Rectal smooth muscle tissue (tissue), 1 donor: ENCODE measurements around the gene ATG4D.
A peak's percentile ranks its signal among the peaks of the same experiment; 100 is the strongest.

Experiments
- H3K27ac ChIP-seq: one replicate; pipeline ENCODE4 v1.7.0; 2013; ENCODE audit warnings: low read depth, low read length, inconsistent platforms
- H3K27me3 ChIP-seq: one replicate; pipeline ENCODE4 v1.7.0; 2013; ENCODE audit warnings: low read length; ENCODE audit not compliant: control insufficient read depth, insufficient read depth
- H3K36me3 ChIP-seq: one replicate; pipeline ENCODE4 v1.7.0; 2013; ENCODE audit warnings: low read length; ENCODE audit not compliant: control insufficient read depth, insufficient read depth
- H3K4me1 ChIP-seq: one replicate; pipeline ENCODE4 v1.7.0; 2013; ENCODE audit warnings: low read length; ENCODE audit not compliant: control insufficient read depth, insufficient read depth
- H3K4me3 ChIP-seq: one replicate; pipeline ENCODE4 v1.7.0; 2013; ENCODE audit warnings: low read length
- H3K9ac ChIP-seq: one replicate; pipeline ENCODE4 v1.7.0; 2013; ENCODE audit warnings: low read length

The ATG4D gene

GRCh38 chr19:10577951-10578350 is 34.2 kb downstream of the ATG4D start:
- H3K36me3 ChIP-seq, result no peaks in the 10 kb centered on the region
- H3K27me3 ChIP-seq, result no peaks in the 10 kb centered on the region
- no peak overlapping the region for H3K27ac ChIP-seq
- H3K9ac ChIP-seq, result no peak overlapping the region
- no peaks in the 10 kb centered on the region for H3K4me1 ChIP-seq
- no peak overlapping the region for H3K4me3 ChIP-seq

DNA sequence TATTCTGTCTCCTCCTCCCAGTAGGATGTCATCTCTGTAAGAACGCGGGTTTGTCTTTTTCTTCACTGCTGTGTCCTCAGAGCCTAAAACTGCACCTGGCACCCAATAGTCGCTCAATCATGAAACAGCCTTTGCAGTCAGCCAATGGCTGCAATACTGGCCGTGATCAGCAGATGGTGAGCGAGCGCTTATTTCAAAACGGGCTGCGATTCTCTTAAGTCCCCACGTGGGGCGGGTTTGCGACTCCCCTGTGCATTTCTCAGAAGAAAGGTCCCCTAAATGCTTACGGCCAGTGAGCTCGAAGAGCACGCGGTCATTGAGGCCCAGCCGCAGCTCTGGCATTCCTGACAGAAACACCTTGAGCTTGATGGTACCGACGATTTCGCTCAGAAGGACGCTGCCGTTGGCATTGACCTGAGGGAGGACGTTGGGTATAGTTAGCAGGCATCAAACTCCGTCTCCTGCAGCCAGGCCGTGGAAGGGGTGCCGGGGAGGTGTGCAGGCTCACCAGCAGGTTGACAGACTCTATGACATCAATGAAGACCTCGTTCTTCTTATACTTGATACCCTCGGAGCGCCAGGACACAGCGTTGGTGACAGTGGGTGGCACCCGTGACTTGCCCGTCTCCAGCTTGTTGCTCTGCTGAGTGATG is 37.4 kb downstream of the ATG4D start:
- peak overlapping the region; percentile 14 for H3K9ac ChIP-seq
- H3K27me3 ChIP-seq, result no peaks in the 10 kb centered on the region
- H3K27ac ChIP-seq, result no peak overlapping the region
- no peaks in the 10 kb centered on the region for H3K36me3 ChIP-seq
- no peaks in the 10 kb centered on the region for H3K4me1 ChIP-seq
- H3K4me3 ChIP-seq, result no peak overlapping the region

DNA sequence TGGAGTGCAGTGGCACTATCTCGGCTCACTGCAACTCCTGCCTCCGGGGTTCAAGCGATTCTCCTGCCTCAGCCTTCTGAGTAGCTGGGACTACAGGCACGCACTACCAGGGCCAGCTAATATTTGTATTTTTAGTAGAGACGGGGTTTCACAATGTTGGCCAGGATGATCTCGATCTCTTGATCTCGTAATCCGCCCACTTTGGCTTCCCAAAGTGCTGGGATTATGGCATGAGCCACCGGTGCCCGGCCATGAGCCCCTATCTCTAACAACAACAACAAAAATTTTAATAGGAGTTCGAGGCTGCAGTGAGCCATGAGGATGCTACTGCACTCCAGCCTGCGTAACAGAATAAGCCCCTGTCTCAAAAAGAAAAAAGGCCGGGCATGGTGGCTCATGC is 38.4 kb downstream of the ATG4D start:
- Histone ChIP-seq H3K36me3 (no peaks in the 10 kb centered on the region), H3K27ac (no peak overlapping the region)

DNA sequence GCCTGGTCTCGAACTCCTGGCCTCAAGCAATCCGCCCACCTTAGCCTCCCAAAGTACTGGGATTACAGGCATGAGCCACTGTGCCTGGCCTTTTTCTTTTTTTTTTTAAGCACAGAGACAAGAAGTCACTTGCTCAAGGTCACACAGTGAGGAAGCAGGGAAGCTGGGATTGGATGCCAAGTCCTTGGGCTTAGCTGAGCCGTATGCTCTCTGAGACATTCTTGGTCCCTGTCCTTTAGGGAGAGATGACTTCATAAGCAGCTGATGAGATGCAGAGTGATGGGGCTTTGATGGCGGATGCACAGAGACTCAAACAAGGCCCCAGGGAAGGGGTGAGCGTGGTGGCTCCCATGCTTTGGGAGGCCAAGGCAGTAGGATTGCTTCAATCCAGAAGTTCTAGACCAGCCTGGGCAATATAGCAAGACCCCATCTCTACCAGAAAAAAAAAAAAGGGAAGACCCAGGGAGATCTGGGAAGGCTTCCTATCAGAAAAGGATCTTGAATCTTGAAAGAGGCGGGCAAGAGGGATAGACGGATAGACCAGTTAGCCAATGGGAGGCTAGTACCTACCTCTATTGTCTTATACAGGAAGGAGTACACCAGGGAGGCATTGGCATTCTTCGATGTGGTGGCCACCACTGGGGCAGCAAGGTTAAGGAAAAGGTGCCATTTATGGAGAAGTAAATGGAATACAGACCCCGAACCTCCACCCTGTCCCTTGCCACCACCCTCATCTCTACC is 39.5 kb downstream of the ATG4D start:
- Histone ChIP-seq H3K4me1 (no peaks in the 10 kb centered on the region), H3K9ac (no peak overlapping the region), H3K36me3 (no peaks in the 10 kb centered on the region)

More for the DNA sequence above, 38.4 kb downstream of the ATG4D start:
- Histone ChIP-seq H3K27me3 (peaks cover 3% of the 10 kb centered on the region), H3K4me3 (no peak overlapping the region), H3K9ac (no peak overlapping the region), H3K4me1 (no peaks in the 10 kb centered on the region)

GRCh38 chr19:10586396-10586795 is 42.7 kb downstream of the ATG4D start:
- H3K27ac ChIP-seq, result no peak overlapping the region
- H3K36me3 ChIP-seq, result no peaks in the 10 kb centered on the region
- no peak overlapping the region for H3K9ac ChIP-seq
- H3K4me1 ChIP-seq, result no peaks in the 10 kb centered on the region
- peak overlapping the region; percentile 67 for H3K4me3 ChIP-seq
- peaks cover 5% of the 10 kb centered on the region for H3K27me3 ChIP-seq

More for the DNA sequence above, 39.5 kb downstream of the ATG4D start:
- no peak overlapping the region for H3K27ac ChIP-seq
- H3K27me3 ChIP-seq, result peaks cover 5% of the 10 kb centered on the region
- H3K4me3 ChIP-seq, result no peak overlapping the region

DNA sequence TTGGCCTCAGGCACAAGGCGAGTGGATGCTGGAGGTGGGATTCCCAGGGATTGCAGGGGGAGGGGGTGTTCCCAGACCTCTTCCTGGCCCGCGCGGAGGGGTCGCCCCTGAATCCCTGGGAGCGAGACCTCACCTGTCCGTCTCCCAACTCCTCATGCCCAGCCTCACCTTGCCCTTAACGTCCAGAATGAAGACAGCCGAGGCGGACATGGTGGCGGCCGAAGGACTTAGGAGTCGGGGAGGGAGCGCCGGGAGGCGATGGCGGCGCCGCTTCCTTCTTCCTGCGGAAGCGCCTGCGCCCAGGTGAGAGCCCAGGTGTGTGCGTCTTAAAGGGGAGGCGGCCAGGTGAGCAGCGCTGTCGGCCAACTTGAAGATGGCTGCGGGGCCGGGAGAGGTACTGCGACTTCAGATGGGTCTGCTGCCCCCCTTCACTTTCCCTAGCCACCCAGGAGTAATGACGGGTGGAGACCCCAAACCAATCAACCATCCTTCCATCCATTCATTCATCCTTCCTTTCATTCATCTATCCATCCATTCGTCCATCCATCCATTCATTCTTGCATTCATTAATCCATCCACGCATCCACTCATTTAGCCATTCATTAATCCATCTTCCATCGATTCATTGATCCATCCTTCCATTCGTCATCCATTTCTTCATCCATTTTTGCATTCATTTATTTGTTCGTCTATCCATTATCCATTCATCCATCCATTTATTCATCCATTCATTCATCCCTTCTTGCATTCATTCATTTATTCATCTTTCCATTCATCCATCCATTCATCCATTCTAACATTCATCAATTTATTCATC is 43.5 kb downstream of the ATG4D start, which contains the start of gene AP1M2:
TSS of gene AP1M2 (minus strand) at position 291 of the 817 bp plus-strand sequence. CDS start at position 210, 81 bp downstream.
- Histone ChIP-seq H3K36me3 (no peaks in the 10 kb centered on the region), H3K9ac (no peak within 1 kb of the TSS), H3K27me3 (peaks cover 5% of the 10 kb centered on the region), H3K4me3 (peak within 1 kb of the TSS; percentile 67), H3K27ac (no peak within 1 kb of the TSS), H3K4me1 (no peaks in the 10 kb centered on the region)

GRCh38 chr19:10587839-10588150 is 44.1 kb downstream of the ATG4D start:
- Histone ChIP-seq H3K36me3 (no peaks in the 10 kb centered on the region), H3K27me3 (peaks cover 5% of the 10 kb centered on the region), H3K4me3 (no peak overlapping the region), H3K4me1 (no peaks in the 10 kb centered on the region), H3K27ac (no peak overlapping the region), H3K9ac (no peak overlapping the region)

DNA sequence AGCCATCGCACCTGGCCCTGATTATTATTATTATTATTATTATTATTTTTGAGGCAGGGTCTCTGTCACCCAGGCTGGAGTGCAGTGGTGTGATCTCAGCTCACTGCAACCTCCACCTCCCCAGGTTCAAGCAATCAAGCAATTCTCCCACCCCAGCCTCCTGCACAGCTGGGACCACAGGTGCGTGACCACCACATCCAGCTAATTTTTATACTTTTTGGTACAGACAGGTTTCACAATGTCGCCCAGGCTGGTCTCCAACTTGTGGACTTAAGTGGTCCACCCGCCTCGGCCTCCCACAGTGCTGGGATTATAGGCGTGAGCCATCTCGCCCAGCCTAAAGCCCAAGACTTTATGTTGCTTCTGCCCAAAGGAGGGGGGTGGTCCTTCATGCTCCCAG is 49.4 kb downstream of the ATG4D start:
- Histone ChIP-seq H3K27ac (no peak overlapping the region), H3K36me3 (no peaks in the 10 kb centered on the region), H3K9ac (no peak overlapping the region), H3K4me3 (no peak overlapping the region), H3K27me3 (no peaks in the 10 kb centered on the region), H3K4me1 (no peaks in the 10 kb centered on the region)

DNA sequence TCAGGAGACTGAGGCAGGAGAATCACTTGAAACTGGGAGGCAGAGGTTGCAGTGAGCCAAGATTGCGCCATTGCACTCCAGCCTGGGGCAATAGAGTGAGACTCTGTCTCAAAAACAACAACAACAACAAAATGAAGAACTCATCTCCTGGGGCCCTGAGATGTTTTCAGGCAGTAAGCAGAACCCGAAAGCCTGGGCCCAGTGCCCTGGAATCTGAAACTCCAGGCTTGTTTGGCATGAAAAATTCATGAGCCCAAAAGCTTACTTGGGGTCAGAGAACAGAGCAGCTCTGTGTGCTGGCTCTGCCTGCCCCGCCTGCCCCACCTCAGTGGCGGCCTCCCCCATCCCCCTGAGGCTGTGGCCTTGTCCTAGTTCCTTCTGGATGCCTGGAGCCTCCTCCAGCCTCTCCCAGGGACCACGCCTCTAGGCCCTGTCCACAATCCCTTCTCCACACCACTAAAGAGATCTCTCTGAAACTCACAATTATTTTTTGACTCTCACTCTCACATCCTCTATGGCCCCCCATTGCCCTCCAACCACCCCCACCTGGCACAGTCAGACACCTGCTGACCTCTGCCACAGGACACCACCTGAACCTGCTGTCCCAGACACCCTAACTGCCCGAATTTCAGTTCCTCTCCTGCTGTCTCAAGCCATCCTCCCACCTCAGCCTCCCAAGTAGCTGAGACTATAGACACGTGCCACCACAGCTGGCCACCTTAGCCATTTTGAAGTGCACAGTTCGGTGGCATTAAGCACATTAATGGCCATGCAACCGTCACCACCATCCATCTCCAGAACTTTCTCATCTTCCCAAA is 50.3 kb downstream of the ATG4D start:
- H3K9ac ChIP-seq, result no peak overlapping the region
- H3K4me1 ChIP-seq, result no peaks in the 10 kb centered on the region
- H3K4me3 ChIP-seq, result no peak overlapping the region
- H3K27me3 ChIP-seq, result no peaks in the 10 kb centered on the region
- no peaks in the 10 kb centered on the region for H3K36me3 ChIP-seq
- H3K27ac ChIP-seq, result no peak overlapping the region

DNA sequence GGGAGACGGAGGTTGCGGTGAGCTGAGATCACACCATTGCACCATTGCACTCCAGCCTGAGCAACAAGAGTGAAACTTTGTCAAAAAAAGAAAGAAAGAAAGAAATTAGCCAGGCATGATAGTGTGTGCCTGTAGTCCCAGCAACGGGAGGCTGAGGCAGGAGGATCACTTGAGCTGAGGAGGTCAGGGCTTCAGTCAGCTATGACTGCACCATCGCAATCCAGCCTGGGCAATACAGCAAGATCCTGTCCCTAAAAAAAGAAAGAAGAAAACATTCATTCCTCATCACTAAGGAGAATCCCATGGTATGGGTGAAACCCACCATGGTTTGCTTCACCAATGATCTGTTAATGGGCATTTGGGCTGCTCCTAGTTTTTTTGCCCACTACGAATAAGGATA is 56.4 kb downstream of the ATG4D start:
- Histone ChIP-seq H3K4me3 (no peak overlapping the region), H3K4me1 (no peaks in the 10 kb centered on the region), H3K27me3 (no peaks in the 10 kb centered on the region), H3K27ac (no peak overlapping the region), H3K9ac (no peak overlapping the region), H3K36me3 (no peaks in the 10 kb centered on the region)

DNA sequence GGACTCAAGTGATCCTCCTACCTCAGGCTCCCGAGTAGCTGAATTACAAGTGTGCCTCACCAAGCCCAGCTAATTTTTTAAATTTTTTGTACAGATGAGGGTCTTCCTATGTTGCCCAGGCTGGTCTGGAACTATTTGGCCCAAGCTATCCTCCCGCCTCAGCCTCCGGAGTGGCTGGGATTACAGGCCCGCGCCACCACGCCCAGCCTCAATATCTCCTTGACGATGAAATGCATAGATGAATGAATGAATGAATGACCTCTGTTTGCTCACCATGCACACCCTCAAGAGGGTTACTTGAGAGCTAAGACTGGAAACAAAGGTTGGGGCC is 58.3 kb downstream of the ATG4D start:
- Histone ChIP-seq H3K9ac (no peak overlapping the region), H3K27me3 (no peaks in the 10 kb centered on the region), H3K4me3 (no peak overlapping the region), H3K4me1 (no peaks in the 10 kb centered on the region), H3K27ac (no peak overlapping the region), H3K36me3 (no peaks in the 10 kb centered on the region)
